ENCODE data around the gene CBLN2.

The CBLN2 gene

GRCh38 chr18:72492497-72492896, 51.6 kb downstream of the CBLN2 start:
- H3K4me1 ChIP-seq (ENCODE audit: control insufficient read depth, insufficient read depth, low read length) = no peaks in the 10 kb centered on the region
- ChIA-PET POLR2A (no interaction called here), CTCF (no interaction called here)
- no peak for TF ChIP-seq ZNF324 (tag by site-specific recombination; IDR thresholded peaks at IDR 0.05)
- TF ChIP-seq ZBTB7A (tag by site-specific recombination; IDR thresholded peaks at IDR 0.05; ENCODE audit: low read depth) = no peak
- TF ChIP-seq MZF1 (tag by site-specific recombination; IDR thresholded peaks at IDR 0.05; ENCODE audit: borderline replicate concordance) = no peak
- TF ChIP-seq ZNF529 (tag by site-specific recombination; IDR thresholded peaks at IDR 0.05; ENCODE audit: insufficient replicate concordance) = no peak
- TF ChIP-seq ZNF133 (tag by site-specific recombination; IDR thresholded peaks at IDR 0.05) = no peak
- H3K27ac ChIP-seq (ENCODE audit: extremely low read depth, low read depth, low read length) = no peak overlapping the region
- H3K36me3 ChIP-seq (ENCODE audit: control insufficient read depth in 2 of 2, insufficient read depth in 1 of 2, low read length in 2 of 2) = no peaks in the 10 kb centered on the region
- H3K4me3 ChIP-seq (ENCODE audit: low read depth, low read length) = no peak overlapping the region
- no peaks in the 10 kb centered on the region for H3K9me3 ChIP-seq (ENCODE audit: control insufficient read depth, insufficient read depth, low read depth, low read length)
